Stimulated activated CD8-positive, alpha-beta memory T cell treated with anti-CD3 and anti-CD28 coated beads, Interleukin-4, amount 100 ng/mL, for 1 hour (primary cell): Measurements from ENCODE around the gene ACRBP.
A peak's percentile ranks its signal among the peaks of the same experiment; 100 is the strongest.
"Not testable (repeated sequence)": the region's sequence is repeated elsewhere in the genome, so short reads cannot be mapped to it uniquely, and the experiment has no call there.

Source experiments
- DNase-seq, 2 donors: peaks; one replicate each; pipeline ENCODE4 v3.0.0-alpha.2; 2020; ENCODE audit warnings: low read depth in 2 of 2, low spot score in 1 of 2

The ACRBP gene

GRCh38 chr12:6618483-6619225 lies 28.6 kb downstream of the ACRBP start:
- DNase-seq, result no peak

GRCh38 chr12:6615802-6616201 lies 31.4 kb downstream of the ACRBP start:
- no peak for DNase-seq

- no peak for DNase-seq
These were observed 32.6 kb downstream of the ACRBP start for GRCh38 chr12:6614513-6615172.

GRCh38 chr12:6613776-6614512 lies 33.3 kb downstream of the ACRBP start:
- no peak for DNase-seq

GRCh38 chr12:6613015-6613775 lies 34.0 kb downstream of the ACRBP start:
- no peak for DNase-seq

GRCh38 chr12:6612652-6613014 lies 34.6 kb downstream of the ACRBP start:
- DNase-seq, result no peak

- no peak for DNase-seq
These were observed 35.0 kb downstream of the ACRBP start for GRCh38 chr12:6612247-6612646.

GRCh38 chr12:6608592-6609281 lies 38.5 kb downstream of the ACRBP start:
- no peak for DNase-seq

GRCh38 chr12:6607751-6608591 lies 39.3 kb downstream of the ACRBP start:
- DNase-seq, result peak in 1 of 2 donors; percentile 47

GRCh38 chr12:6606331-6607131 lies 40.7 kb downstream of the ACRBP start:
- DNase-seq, result peak in 1 of 2 donors; percentile 43

GRCh38 chr12:6605421-6606330 lies 41.6 kb downstream of the ACRBP start:
- DNase-seq, result no peak

GRCh38 chr12:6604259-6605029 lies 42.8 kb downstream of the ACRBP start:
- no peak for DNase-seq

GRCh38 chr12:6603095-6603567 lies 44.1 kb downstream of the ACRBP start:
- DNase-seq, result no peak

GRCh38 chr12:6602526-6602925 lies 44.7 kb downstream of the ACRBP start:
- DNase-seq, result no peak

- not testable (repeated sequence) for DNase-seq
These were observed 51.6 kb downstream of the ACRBP start for GRCh38 chr12:6595673-6596072.

GRCh38 chr12:6592087-6592486 lies 55.1 kb downstream of the ACRBP start:
- no peak for DNase-seq
